ENCODE data around the gene RNF220. TPM values are rescaled to one million over a fixed set of nuclear protein-coding genes. Genes with fewer than 3 reads are reported as not detected.

Gene RNF220
- total RNA-seq, 1 experiment from 2014 or later = 128 TPM

GRCh38 chr1:44681905-44682882 is 277.1 kb downstream of the RNF220 start:
- ATAC-seq = peak; percentile 90
- H3K27ac Mint-ChIP-seq = peak overlapping the region; percentile 96
- peak overlapping the region; percentile 3; the same call in 1 of the 2 replicates for H3K4me3 Mint-ChIP-seq
- TF ChIP-seq FOXJ3 (CRISPR knock-in tag; IDR thresholded peaks at IDR 0.05; ENCODE audit: borderline replicate concordance) = no peak
- peak; percentile 90; the same call in 1 of the 2 replicates for TF ChIP-seq ZNF121 (CRISPR knock-in tag; IDR thresholded peaks at IDR 0.05)
- no peak for TF ChIP-seq CTCF (IDR thresholded peaks at IDR 0.05)
- no peak for TF ChIP-seq ATF1 (CRISPR knock-in tag; IDR thresholded peaks at IDR 0.05)
- TF ChIP-seq ZNF416 (CRISPR knock-in tag; IDR thresholded peaks at IDR 0.05) = no peak
- TF ChIP-seq OVOL2 (CRISPR knock-in tag; IDR thresholded peaks at IDR 0.05; ENCODE audit: borderline replicate concordance) = no peak
- TF ChIP-seq GABPB1 (CRISPR knock-in tag; IDR thresholded peaks at IDR 0.05) = peak; percentile 77
- no peak for TF ChIP-seq FOXK1 (CRISPR knock-in tag; IDR thresholded peaks at IDR 0.05)
- no peak for TF ChIP-seq IRF2 (CRISPR knock-in tag; IDR thresholded peaks at IDR 0.05; ENCODE audit: borderline replicate concordance, low read depth)
- H3K36me3 Mint-ChIP-seq = 0 out of 2 replicates have a peak, but pooled peaks cover 5% of the 10 kb centered on the region
- H3K9me3 Mint-ChIP-seq = no peaks in the 10 kb centered on the region
- H3K4me1 Mint-ChIP-seq = peaks cover 30% of the 10 kb centered on the region
- CTCF ChIA-PET = interaction anchor here (0.6 to 3.1 kb wide), 4 partner anchors 8 to 32 kb away, joined by 3 to 10 read pairs (median 4); partner anchors contain the start of genes ARMH1 and TMEM53
- H3K27me3 Mint-ChIP-seq (ENCODE audit: low read depth) = no peaks in the 10 kb centered on the region
- POLR2A ChIA-PET = no interaction called here
- DNase-seq (ENCODE audit: low spot score) = peak; percentile 28

- no peak for ATAC-seq
- TF ChIP-seq TEAD1 (CRISPR knock-in tag; IDR thresholded peaks at IDR 0.05) (no peak), ZSCAN18 (CRISPR knock-in tag; IDR thresholded peaks at IDR 0.05) (no peak), CDX4 (CRISPR knock-in tag; IDR thresholded peaks at IDR 0.05; ENCODE audit: borderline replicate concordance) (no peak), NFATC4 (CRISPR knock-in tag; IDR thresholded peaks at IDR 0.05) (no peak), AFF4 (CRISPR knock-in tag; IDR thresholded peaks at IDR 0.05; ENCODE audit: borderline replicate concordance) (no peak), ZNF121 (CRISPR knock-in tag; IDR thresholded peaks at IDR 0.05) (no peak), MAX (CRISPR knock-in tag; IDR thresholded peaks at IDR 0.05) (no peak), FOXJ3 (CRISPR knock-in tag; IDR thresholded peaks at IDR 0.05; ENCODE audit: borderline replicate concordance) (no peak), TCF7 (CRISPR knock-in tag; IDR thresholded peaks at IDR 0.05; ENCODE audit: low read depth) (no peak), EMX1 (CRISPR knock-in tag; IDR thresholded peaks at IDR 0.05) (no peak), ERG (CRISPR knock-in tag; IDR thresholded peaks at IDR 0.05) (no peak), FOXP1 (CRISPR knock-in tag; IDR thresholded peaks at IDR 0.05; ENCODE audit: borderline replicate concordance) (no peak), ZNF281 (CRISPR knock-in tag; IDR thresholded peaks at IDR 0.05) (no peak)
These were observed 277.8 kb downstream of the RNF220 start for GRCh38 chr1:44682883-44683265.

More at GRCh38 chr1:44682883-44683265, 277.8 kb downstream of the RNF220 start:
- H3K4me1 Mint-ChIP-seq = peaks cover 30% of the 10 kb centered on the region
- H3K4me3 Mint-ChIP-seq = no peak overlapping the region
- no peaks in the 10 kb centered on the region for H3K27me3 Mint-ChIP-seq (ENCODE audit: low read depth)
- POLR2A ChIA-PET = no interaction called here
- H3K9me3 Mint-ChIP-seq = no peaks in the 10 kb centered on the region
- no peak for DNase-seq (ENCODE audit: low spot score)
- no peak overlapping the region for H3K27ac Mint-ChIP-seq
- H3K36me3 Mint-ChIP-seq = 0 out of 2 replicates have a peak, but pooled peaks cover 5% of the 10 kb centered on the region
- CTCF ChIA-PET = interaction anchor here (0.6 to 3.1 kb wide), 3 partner anchors 9 to 31 kb away, joined by 3 to 10 read pairs (median 6); partner anchors contain the start of genes ARMH1 and TMEM53

All from WTC11 (cell line).